ENCODE measurements around the gene DNPH1. TPM values are rescaled to one million over a fixed set of nuclear protein-coding genes. Genes with fewer than 3 reads are reported as not detected.

The DNPH1 gene
- total and polyA plus RNA-seq, 10 of the 15 experiments (the other 5 are each of a cell fraction or from before 2014, with no cell fraction given): 7.0 to 136 (median 67.7) TPM

DNA sequence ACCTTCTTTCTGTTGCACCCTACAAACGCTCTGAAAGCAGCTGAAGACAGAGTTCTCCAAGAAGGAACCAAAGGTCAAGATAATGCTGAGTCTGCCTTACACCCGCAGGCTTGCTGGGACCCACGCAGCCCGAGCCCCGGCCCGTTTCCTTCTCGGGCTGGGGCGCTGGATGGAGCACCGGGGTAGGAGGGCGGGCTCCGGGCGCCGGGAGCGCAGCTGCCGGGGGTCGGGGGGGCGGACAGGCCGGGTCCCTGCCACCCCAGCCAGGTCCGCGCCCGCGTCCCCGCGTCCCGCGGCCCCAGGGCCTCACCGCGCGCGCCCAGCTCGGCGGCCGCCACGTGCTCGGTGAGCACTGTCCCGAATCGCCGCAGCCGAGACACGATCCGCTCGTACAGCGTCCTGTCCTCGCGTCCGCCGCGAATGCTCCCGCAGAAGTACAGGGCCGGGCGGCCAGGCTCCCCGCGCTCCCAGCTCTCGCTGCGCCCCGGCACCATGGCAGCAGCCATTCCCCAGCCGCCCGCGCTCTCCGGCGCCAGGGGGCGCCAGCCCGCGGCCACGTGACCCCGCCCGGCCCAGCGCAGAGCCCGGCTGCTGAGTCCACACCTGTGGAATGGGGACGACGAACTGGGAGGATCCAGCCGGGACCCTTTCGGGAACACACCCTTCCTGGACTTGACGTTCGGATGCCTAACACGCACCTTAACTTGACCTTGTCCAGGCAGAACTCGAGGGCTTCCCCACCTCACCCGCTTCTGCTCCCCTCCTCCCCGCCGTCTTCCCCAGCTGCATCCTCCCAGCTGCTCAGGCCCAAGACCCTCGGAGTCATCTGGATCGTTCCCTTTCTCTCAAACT lies at the start of gene DNPH1 (continued):
- TF ChIP-seq, protein P1, sequence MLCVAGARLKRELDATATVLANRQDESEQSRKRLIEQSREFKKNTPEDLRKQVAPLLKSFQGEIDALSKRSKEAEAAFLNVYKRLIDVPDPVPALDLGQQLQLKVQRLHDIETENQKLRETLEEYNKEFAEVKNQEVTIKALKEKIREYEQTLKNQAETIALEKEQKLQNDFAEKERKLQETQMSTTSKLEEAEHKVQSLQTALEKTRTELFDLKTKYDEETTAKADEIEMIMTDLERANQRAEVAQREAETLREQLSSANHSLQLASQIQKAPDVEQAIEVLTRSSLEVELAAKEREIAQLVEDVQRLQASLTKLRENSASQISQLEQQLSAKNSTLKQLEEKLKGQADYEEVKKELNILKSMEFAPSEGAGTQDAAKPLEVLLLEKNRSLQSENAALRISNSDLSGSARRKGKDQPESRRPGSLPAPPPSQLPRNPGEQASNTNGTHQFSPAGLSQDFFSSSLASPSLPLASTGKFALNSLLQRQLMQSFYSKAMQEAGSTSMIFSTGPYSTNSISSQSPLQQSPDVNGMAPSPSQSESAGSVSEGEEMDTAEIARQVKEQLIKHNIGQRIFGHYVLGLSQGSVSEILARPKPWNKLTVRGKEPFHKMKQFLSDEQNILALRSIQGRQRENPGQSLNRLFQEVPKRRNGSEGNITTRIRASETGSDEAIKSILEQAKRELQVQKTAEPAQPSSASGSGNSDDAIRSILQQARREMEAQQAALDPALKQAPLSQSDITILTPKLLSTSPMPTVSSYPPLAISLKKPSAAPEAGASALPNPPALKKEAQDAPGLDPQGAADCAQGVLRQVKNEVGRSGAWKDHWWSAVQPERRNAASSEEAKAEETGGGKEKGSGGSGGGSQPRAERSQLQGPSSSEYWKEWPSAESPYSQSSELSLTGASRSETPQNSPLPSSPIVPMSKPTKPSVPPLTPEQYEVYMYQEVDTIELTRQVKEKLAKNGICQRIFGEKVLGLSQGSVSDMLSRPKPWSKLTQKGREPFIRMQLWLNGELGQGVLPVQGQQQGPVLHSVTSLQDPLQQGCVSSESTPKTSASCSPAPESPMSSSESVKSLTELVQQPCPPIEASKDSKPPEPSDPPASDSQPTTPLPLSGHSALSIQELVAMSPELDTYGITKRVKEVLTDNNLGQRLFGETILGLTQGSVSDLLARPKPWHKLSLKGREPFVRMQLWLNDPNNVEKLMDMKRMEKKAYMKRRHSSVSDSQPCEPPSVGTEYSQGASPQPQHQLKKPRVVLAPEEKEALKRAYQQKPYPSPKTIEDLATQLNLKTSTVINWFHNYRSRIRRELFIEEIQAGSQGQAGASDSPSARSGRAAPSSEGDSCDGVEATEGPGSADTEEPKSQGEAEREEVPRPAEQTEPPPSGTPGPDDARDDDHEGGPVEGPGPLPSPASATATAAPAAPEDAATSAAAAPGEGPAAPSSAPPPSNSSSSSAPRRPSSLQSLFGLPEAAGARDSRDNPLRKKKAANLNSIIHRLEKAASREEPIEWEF (IDR thresholded peaks at IDR 0.05; ENCODE audit: insufficient replicate concordance, low read depth, low read length): no peak
- TF ChIP-seq IKZF2 (IDR thresholded peaks at IDR 0.05): peak; percentile 50; a peak in 3 of 4 replicates
- TF ChIP-seq YBX1 (IDR thresholded peaks at IDR 0.05): no peak
- no peak for TF ChIP-seq ESRRA (IDR thresholded peaks at IDR 0.05; ENCODE audit: low read length)
- TF ChIP-seq RB1 (IDR thresholded peaks at IDR 0.05; ENCODE audit: borderline replicate concordance): peak; percentile 88; the same call in 1 of the 2 replicates
- no peak for TF ChIP-seq ETV6 (conservative IDR thresholded peaks at IDR 0.05 in 1 of 2, IDR thresholded peaks at IDR 0.05 in 1 of 2; ENCODE audit: borderline replicate concordance in 1 of 2, low read depth in 1 of 2)
- TF ChIP-seq MXI1 (IDR thresholded peaks at IDR 0.05; ENCODE audit: low read depth, low read length): no peak
- TF ChIP-seq ATF2 (IDR thresholded peaks at IDR 0.05; ENCODE audit: low read length): no peak
- no peak for TF ChIP-seq FOS (IDR thresholded peaks at IDR 0.05; ENCODE audit: borderline replicate concordance, extremely low read depth, insufficient read length)
- no peak for TF ChIP-seq ATF7 (IDR thresholded peaks at IDR 0.05; ENCODE audit: low read depth)
- TF ChIP-seq NFYB (IDR thresholded peaks at IDR 0.05; ENCODE audit: insufficient read depth, low read depth, low read length): no peak
- no peak for TF ChIP-seq CREM (IDR thresholded peaks at IDR 0.05; ENCODE audit: low read depth)
